Effector CD4-positive, alpha-beta T cell (primary cell): ENCODE data around the gene SGPL1.
"Not testable (repeated sequence)": the region's sequence is repeated elsewhere in the genome, so short reads cannot be mapped to it uniquely, and the experiment has no call there.

Source experiments
- DNase-seq: peaks from one replicate; pipeline ENCODE4 v3.0.0-alpha.2; 2020

Gene SGPL1

DNA sequence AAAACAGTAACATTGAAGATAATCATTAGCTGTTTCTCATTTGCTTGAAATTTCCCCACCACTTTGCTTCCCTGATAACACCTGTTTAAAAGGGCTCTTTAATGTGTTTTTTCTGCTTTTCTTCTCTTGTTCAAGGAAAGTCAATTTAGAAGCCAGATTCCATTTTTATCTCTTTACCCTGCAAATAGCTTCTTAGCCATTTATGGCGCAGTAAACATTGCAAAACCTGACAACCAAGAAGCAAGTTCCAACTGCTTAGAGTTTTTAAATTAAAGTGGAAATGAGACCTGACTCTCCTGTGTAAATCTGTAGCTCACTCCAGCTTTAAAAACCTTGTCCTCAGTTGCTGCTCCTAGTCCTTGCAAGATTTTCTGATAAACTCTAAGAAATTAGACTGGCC, 30.1 kb downstream of the SGPL1 start:
- no peak for DNase-seq

DNA sequence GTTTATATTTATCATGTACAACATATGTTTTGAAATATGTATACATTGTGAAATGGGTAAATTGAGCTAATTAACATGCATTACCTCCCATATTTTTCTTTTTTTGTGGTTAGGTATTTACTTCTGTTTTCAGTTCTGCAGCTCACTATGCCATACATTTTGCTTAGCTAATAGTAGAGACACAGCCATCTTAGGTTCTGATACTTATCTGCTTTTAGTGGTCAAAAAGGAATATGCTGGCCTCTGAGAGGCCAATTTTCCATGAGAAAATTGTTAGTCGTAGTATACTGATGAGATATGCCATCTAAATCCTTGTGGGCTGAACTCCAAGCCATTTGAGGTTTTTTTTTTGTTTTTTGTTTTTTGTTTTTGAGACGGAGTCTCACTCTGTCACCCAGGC, 31.0 kb downstream of the SGPL1 start:
- no peak for DNase-seq

DNA sequence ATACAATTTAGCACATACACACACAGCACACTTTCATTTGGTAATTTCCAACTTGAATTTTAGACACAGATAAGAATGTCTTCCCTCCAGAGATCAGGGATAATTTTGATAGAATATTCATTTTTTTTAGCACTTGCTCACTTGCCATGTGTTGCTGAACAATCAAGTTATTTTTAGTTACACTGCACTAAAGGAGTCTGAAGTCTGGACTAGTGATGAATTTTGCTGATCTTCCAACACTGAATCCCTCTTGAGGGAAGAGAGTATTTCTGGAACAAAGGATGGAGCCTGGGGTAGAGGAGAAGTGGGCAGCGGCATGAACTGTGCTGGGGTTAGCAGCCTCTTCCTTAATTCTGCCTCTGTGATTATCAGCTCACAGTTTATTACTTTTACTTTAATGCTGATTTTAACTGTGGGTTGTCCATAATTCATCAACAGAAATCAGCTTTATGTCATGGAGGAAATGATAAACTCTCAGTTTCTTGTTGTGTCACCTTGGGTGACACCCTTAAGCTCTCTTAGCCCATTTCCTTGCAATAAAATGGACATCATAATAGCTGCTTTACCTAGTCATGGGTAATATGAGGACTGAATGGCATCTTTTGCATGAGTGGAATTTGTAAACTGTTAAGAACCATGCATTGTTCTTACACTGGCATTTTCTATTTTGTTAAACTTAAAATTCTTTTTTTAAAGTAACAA, 32.1 kb downstream of the SGPL1 start:
- DNase-seq = no peak

DNA sequence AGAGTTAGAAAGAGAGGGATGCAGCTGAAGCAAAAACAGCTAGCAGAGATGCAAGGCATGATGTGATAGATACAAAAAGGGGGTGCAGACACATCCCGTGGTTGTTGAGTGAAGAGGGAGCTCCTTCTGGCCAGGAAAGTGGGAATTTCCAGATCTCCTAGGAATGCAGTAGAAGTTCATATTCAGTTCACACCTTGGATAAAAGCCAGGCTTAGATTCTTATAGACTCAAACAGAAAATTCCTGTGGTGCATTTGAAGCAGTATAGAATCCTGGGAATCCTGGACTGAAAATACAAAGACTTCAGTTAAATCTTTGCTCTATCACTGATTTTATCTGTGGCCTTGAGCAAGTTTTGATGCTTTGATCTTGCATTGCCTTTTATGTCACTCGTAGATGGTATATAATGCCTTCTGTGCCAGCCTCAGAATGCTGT, 33.9 kb downstream of the SGPL1 start:
- DNase-seq = no peak

DNA sequence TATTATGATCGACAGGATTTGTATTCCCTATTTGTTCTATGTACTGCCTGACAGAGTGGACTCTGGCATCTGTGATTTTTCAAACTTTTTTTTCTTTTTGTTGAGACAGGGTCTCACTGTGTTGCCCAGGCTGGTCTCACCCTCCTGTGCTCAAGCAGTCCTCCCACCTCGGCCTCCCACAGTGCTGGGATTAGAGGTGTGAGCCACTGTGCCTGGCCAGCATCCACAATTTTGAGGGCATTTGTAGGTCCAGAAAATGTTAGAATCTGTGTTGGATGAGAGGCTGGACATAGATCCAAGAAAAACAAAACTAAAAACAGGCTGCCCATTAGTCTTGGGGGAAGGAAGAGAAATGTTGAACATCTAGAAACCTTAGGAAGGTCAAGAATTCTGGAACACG, 34.3 kb downstream of the SGPL1 start:
- DNase-seq = no peak

DNA sequence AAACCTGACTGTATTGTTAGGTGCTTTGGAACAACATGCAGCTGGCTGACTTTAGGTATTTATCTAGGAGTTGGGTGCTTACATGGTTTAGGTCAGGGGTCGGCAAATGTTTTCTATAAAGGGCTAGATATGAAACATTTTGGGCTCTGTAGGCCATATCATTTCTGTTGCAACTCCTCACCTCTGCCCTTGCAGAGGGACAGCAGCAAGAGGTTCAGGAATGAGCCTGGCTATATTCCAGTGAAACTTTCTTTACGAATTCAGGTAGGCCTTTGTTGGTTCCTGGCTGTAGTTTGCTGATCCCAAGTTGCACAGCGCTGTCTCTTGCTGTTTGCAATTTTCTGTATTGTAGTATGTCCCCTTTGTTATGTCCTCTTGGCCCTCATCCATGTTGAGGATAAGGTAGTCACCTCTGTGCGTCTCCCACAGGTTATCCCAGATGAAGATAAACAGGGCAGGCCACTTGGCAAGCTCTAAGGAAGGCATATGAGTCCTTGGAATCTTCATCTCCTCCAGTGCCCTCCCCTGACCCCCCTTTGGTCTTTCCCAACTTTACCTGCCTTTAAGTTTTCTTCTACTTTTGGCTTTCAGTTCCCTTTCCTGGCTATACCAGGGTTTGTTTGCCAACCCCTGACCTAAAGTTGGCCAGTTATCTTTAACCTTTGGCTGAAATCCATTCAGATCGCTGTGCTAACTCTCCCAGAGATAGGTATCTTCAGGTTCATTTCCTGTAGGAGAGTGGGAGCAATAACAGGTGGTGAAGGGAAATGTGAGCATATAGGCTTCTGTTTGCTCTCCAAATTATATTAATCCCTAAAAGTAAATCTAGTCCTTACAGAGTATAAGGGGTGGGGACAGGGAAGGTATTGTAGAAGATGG, 36.1 kb downstream of the SGPL1 start:
- no peak for DNase-seq

DNA sequence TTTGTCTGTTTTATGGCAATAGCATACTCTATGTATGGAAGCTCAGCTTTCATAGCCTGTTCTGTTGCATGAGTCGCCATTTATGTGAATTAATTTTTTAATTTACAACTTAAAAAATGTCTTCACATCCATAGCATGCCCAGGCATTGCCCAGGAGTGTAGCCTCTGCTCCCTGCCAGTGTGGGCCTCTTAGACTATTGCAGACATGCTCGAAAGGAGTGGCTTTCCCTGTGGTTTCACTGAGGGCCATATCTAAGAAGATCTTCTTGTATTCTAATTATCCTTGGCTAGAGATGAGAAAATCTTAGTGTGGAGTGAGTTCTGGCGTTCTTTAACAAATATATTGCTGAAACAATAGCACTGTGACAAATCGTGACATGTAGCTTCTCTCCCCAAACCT, 37.3 kb downstream of the SGPL1 start:
- DNase-seq = no peak

DNA sequence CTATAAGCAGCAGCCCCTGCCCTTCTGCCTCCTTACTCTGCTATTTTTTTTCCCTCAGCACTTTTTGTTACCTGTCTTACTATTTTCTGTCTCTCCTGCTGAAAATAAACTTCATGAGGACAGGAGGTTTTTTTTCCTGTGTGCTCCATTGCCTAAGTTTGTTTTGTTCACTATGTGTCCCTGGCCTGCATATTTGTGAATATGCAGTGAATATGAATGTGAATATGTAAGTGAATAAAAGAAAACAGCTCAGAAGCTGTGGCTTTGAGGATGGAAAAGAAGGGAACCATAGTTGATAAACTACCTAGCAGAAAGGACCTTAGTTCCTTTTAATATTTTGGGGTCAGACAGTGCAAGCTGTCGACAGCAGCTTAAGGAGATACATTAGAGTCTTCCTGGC, 37.7 kb downstream of the SGPL1 start:
- no peak for DNase-seq

DNA sequence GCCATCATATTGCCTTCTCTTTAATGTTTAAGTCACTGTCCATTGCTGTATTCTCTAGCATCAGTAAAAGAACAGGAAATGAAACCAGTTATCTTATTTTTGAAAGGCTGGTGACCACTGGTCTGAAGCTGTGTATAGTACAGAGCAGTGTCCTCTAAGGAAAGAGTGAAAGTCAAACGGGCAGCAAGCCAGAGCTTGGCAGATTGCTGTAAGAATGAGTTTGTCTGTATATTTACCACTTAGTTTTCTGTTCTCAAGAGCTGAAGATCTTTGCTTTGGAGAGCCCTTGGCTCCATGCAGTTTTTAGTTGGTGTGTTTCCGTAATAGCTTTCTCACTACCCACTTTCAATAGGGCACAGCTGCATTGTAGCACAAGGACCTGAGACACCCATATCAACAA, 40.7 kb downstream of the SGPL1 start:
- DNase-seq = no peak

DNA sequence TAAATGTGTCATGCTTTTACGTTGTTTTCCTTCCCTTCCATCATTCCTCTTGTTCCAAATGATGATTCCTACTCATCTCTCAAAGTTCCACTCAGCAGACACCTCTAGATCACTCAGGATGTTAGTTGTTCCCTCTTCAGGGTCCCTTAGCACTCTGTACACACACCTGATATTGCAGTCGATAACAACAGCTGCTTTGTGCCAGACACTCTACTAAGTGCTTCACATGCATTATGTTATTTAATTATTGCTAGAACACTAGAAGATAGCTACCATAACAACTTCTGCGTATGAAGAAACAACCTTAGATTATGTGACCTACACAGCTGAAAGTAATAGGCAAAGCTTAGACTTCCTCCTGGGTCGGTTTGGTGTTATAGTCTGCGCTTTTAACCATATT, 43.0 kb downstream of the SGPL1 start:
- no peak for DNase-seq

DNA sequence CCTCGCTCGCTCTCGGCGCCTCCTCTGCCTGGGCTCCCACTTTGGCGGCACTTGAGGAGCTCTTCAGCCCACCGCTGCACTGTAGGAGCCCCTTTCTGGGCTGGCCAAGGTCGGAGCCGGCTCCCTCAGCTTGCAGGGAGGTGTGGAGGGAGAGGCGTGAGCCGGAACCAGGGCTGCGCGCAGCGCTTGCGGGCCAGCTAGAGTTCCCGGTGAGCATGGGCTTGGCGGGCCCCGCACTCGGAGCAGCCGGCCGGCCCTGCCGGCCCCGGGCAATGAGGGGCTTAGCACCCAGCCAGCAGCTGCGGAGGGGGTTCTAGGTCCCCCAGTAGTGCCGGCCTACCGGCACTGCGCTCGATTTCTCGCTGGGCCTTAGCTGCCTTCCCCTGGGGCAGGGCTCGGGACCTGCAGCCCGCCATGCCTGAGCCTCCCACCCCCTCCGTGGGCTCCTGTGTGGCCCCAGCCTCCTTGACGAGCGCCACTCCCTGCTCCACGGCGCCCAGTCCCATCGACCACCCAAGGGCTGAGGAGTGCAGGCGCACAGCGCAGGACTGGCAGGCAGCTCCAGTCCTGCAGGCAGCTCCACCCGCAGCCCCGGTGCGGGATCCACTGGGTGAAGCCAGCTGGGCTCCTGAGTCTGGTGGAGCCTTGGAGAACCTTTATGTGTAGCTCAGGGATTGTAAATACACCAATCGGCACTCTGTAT, 45.9 kb downstream of the SGPL1 start:
- DNase-seq = not testable (repeated sequence)

DNA sequence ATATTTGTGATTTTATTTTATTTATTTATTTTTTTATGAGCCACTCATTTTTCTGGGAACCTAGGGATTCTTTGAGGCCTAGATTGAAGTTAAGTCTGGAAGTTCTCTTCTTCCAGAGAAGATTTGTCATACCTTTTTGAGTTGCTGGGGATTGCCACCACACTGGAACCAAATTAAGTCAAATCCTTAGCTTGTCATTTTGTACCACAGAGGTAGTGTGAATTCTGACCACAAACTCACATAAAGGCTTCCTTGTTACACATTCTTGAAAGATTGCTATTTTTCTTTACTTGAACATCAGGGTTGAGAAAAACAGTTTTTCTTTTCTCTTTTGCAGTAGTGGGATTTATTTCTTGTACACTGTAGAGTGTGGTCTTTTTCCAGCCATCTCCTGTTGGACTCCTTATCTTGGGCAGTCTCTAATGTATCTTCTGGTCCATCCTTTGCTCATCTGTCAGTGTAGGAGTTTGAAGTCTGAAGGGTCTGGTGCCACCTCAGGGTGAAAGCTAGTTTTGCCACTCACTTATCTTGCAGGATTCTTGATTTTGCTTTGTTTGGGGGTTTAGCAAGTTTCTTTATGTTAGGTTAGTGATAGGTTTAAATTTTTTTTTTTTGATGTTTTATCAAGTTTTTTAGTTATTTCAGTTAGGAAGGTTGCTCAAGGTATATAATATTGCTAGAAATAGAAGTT, 47.9 kb downstream of the SGPL1 start:
- DNase-seq = no peak

DNA sequence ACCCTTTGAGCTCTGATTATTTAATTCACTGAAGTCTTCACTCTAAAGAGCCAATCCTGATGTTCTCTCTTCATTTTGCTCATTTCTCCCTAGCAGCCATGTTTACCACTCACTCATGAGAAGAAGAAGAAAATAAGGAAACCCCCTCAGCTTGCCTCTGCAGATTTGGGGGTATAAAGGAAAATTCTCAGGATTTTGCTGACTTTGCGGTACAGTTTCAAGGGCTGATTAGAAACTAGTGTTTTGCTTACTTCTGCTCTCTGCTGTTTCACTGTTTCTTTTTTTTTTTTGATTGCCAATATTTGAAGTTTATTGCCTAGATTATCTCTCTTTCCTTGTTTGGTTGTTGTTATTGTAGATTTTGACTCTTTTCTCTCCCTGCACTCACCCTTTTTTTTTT, 49.2 kb downstream of the SGPL1 start:
- no peak for DNase-seq

DNA sequence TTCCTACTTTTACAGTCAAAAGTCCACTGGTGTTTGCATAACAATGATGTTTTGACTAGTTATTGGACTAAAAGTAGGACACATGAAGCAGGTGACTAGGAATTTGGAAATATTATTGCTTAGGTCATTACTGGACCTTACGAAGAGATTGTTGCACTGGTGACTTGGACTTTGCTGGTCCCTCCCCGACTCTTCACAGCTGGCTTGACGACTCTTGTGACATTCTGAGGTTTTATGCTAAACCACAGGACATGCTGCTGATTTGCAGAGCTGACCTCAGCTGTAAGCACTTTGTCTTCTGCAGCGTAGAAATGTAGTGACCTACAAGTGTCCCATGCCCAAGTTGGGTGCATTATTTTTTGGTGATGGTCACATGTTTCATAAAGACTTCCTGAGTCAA, 50.7 kb downstream of the SGPL1 start:
- no peak for DNase-seq

DNA sequence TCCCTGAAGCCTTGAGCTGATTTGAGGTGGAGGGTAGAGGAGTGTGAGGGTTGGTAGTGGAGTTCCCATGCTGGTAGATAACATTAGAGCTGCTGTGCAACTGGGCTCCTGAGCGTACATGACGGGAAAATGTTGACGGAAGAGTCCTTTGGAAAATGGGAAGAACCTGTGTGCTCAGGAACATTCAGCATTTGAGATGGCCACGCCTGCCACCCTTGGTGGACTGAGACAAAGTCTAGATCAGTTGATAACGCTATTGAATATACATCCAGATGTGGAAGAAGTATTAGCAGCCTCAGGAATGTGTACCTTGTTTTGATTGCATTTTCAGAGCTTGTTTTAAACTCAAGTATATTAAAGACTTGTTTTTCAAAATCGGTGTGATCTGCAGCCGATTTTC, 56.5 kb downstream of the SGPL1 start:
- DNase-seq = no peak

DNA sequence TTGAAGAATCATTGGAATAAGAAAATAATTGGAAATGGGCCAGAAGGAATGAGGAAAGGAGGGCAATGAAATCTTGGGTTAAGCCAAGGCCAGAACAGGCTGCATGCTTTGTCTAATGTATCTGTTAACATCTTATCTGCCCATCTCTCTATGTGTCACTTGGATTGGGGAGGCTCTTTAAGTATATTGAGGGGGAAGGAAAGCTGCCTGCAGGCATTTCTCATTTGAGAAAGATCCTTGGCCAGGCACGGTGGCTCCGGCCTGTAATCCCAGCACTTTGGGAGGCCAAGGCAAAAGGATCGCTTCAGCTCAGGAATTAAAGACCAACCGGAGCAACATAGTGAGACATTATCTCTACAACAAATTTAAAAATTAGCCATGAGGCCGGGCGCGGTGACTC, 58.3 kb downstream of the SGPL1 start:
- no peak for DNase-seq

DNA sequence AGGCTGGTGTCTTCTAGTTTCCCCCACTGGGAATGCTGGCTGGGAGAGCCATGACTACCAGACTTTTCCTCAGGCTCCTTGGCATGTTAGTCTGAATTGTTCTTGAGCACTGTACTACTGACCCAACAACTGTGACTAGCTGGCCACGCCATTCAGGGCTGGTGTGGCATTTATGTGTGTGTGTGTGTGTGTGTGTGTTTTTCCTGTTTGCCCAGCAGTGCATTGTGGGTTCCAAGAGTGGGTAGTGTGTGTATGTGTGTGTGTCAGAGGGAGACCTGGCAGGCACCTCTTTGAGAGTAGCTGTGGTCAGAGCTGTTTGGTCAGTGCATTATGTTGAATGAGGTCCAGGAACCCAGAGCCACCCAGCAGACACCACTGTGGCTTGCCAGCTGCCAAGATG, 63.5 kb downstream of the SGPL1 start:
- DNase-seq = no peak

DNA sequence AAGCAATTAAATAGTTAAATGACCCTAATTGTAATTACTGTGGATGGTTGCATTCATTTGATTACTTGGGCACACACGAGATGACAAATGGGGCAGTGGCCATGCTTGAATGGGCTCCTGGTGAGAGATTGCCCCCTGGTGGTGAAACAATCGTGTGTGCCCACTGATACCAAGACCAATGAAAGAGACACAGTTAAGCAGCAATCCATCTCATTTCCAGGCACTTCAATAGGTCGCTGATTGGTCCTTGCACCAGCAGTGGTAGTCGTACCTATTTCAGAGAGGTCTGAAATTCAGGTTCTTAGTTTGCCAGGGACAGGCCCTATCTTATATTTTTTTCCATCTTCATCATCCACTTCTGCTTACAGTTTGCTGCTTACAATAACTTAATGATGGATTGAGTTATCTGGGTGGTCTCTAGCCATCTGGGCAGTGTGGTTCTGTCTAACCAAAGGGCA, 64.4 kb downstream of the SGPL1 start:
- DNase-seq = peak; percentile 68

DNA sequence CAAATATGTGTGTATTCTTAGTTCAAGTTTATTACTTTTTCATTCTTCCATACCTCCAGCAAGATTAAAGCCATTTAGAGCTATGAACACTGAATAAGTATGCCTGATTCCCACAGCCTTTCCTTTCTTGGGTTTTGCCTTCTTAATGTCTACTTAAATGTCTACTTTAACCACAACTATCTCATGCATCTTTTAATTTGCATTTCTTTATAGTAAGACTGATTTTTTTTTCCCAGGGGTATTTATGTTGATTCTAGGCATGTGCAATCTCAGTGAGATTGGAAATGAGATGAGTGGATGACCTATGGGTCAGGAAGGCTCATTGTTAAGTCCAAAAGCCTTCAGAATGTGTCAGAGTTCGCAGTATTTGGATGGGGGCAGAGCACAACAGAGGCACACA, 69.0 kb downstream of the SGPL1 start:
- no peak for DNase-seq

DNA sequence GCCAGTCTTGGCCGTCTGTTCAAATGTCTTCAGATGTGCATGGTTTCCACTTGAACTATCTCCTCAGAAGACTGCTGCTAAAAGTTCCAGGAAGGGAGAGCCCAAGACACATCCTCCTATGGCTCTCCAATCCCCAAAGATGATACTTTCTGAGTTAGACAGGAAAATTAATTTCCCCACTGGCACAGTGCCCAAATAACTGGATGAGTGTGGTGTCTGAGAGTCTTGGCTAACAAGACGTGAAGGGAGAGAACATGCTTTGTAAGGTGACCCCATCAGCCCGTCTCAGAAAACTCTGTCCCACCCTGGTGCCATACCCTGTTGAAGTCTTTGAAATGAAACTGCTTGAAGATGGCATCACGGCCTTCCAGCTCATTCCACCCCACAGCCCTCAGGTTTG, 69.7 kb downstream of the SGPL1 start:
- DNase-seq = no peak

DNA sequence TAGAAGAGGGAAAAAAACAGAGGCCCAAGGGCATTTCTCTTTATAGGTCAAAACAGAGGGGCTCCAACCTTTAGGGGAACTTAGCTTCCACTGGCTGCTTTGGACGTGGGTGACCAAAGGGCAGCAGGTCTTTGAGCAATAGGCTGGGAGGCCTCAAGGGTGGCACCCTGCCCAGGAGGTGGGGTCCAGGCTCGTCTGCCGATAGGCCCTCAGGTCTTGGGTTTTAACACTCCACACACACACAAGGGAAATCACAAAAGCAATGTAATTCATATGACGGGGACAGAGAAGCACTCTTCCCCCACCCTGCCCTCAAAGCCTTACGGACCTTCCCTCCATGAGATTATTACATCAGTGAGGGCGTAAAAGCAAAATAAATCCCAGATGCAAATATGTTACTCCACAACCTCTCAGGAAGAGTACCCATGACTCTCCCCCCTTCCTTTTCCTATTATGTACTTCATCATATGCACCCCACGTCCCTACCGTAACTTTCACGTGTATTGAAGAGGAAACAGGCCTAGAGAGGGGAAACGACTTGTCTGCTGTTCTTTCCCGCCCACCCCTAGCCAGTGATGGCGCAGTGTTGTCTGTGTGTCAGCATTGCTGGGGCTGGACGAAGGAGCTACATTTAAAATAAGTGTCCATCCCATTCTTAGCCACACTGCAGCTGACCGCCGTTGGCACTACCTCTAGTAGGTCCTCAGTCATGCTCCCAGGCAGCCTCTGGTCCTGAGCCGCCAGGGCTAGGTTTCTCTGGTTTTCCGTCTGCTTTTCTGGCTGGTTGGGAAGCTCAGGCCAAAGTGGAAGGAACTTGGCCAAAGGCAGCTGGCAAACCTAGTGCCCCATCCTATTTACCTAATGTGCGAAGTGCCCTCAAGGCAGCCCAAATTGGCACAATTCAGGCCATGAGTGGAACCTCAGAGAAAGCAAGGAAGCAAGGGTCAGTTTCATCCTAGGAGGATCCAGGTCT, 70.5 kb downstream of the SGPL1 start:
- DNase-seq = no peak
